Heart right ventricle (tissue), 16 donors: ENCODE data around the gene TMEM242. TPM values are rescaled to one million over a fixed set of nuclear protein-coding genes. Genes with fewer than 3 reads are reported as not detected.

Experiments used
- ATAC-seq, 8 donors: fragments of 200-7000 bp; cut with Tn5 transposase; one replicate each; pipeline ENCODE4 v1.9.1; 2020; ENCODE audit warnings: mild to moderate bottlenecking in 8 of 8, moderate library complexity in 8 of 8, moderate number of reproducible peaks in 1 of 8
- DNase-seq, 2 donors: peaks; one replicate each; pipeline ENCODE4 v3.0.0-alpha.2; 2020
- H3K27ac ChIP-seq, 10 donors: fragments of 200-600 bp; sonication (generic) in 2 of 10; one replicate each; pipeline versions ENCODE4 v1.5.0 to v1.8.0; 2020 to 2022; ENCODE audit warnings: mild to moderate bottlenecking in 3 of 10
- H3K27me3 ChIP-seq, 7 donors: fragments of 200-600 bp; one replicate each; pipeline ENCODE4 v1.8.0; 2021 to 2022; ENCODE audit warnings: mild to moderate bottlenecking in 2 of 7
- H3K36me3 ChIP-seq, 9 donors: fragments of 200-600 bp; sonication (generic) in 1 of 9; one replicate each; pipeline versions ENCODE4 v1.5.0 to v1.8.0; 2020 to 2022; ENCODE audit warnings: mild to moderate bottlenecking in 2 of 9
- H3K4me1 ChIP-seq, 9 donors: fragments of 200-600 bp; sonication (generic) in 1 of 9; one replicate each; pipeline versions ENCODE4 v1.5.0 to v1.8.0; 2020 to 2022; ENCODE audit warnings: mild to moderate bottlenecking in 4 of 9
- H3K4me3 ChIP-seq, 10 donors: fragments of 200-600 bp; sonication (generic) in 2 of 10; one replicate each; pipeline versions ENCODE4 v1.5.0 to v1.8.0; 2020 to 2022; ENCODE audit warnings: mild to moderate bottlenecking in 7 of 10, moderate library complexity in 2 of 10
- H3K9me3 ChIP-seq, 11 donors: fragments of 200-600 bp in 10 of 11; sonication (generic) in 2 of 11; one replicate each; pipeline versions ENCODE4 v1.5.0 to v1.8.0; 2013 to 2022; ENCODE audit warnings: mild to moderate bottlenecking in 2 of 11, control low read depth in 1 of 11, moderate library complexity in 1 of 11
- CTCF ChIP-seq, 9 donors: fragments of 200-600 bp; sonication (generic) in 2 of 9; IDR thresholded peaks; one replicate each; pipeline versions ENCODE4 v1.5.0 to v1.8.0; 2021 to 2022; ENCODE audit warnings: antibody characterized with exemption in 9 of 9, mild to moderate bottlenecking in 5 of 9, moderate library complexity in 1 of 9
- WGBS, 2 donors: extraction: QIAGEN DNeasy Blood & Tissue Kit; methylation state at CpG; one replicate each; pipeline ENCODE4 v1.1.7; 2013; ENCODE audit warnings: inconsistent platforms in 1 of 2; 5-methylcytosine and 5-hydroxymethylcytosine counted together
- intact Hi-C, 10 donors: fragments of 100-400 bp; cut with DNase I; formaldehyde crosslinking; loops; one replicate each; pipeline versions ENCODE4 v1.11.1 to v1.14.2; 2022
- polyA plus RNA-seq, 2 donors: library from polyadenylated mRNA; stranded (reverse); fragments of 200-250 nt; gene quantifications; one replicate each; pipeline ENCODE4 v1.2.3, GENCODE V29; 2013
- total RNA-seq, 10 donors: library from RNA; stranded (reverse); fragmentation: NEBNext Ultra II Directional in 3 of 10; extraction: Animal tissue kit (Norgen Biotek cat#: 25700) in 3 of 10; gene quantifications; one replicate each; pipeline versions ENCODE4 v1.2.1 to v1.2.4, GENCODE V29; 2021 to 2023
- donor health status: Arrhythmogenic right ventricular cardiomyopathy.
- donor health status: ischemic (EF 13 %, LVEDD 7.1; RV severe dilation, severe dysfunction).
- donor health status: healthy with polysubstance abuse.
- donor health status: DM: no; HTN: yes; CAD: no.
- donor health status: DM: no; HTN: no; CAD: no.
- donor health status: ischemic (EF 25% LVEDD 6.9; RV normal size, moderate dysfunction).
- donor health status: ischemic (EF 25% LVEDD 5.7; RV mildly dilated, moderate dysfunction).
- donor health status: healthy.
- donor health status: DM: yes; HTN: yes; CAD: no.
- donor health status: Ischemic cardiomyopathy.
- donor health status: ischemic (EF 35%, LVEDD 5.7; RV mildly dilated, moderate dysfunction).
- donor health status: nonischemic (EF 11% LVEDD 7.7; RV severe dilation, severe dysfunction).
- donor health status: DM: yes; HTN: yes; CAD: no.
- donor health status: PGD.
- donor health status: ischemic (EF 29% LVEDD 5.4; RV normal size, mild dysfunction).
- donor health status: nonischemic (EF 23%, LVEDD 6.1; RV moderate dilation, normal function).

TMEM242 gene
- total and polyA plus RNA-seq, 12 donors, result 8.9 to 18.7 (median 16.2) TPM

GRCh38 chr6:157246771-157247484, 76.4 kb downstream of the TMEM242 start:
- Histone ChIP-seq H3K9me3 (peaks cover 0 to 16% (median 0%) of the 10 kb centered on the region in 11 donors), H3K36me3 (no peaks in the 10 kb centered on the region), H3K4me1 (peaks cover 0 to 29% (median 14%) of the 10 kb centered on the region in 9 donors), H3K27ac (no peak overlapping the region), H3K4me3 (no peak overlapping the region), H3K27me3 (no peaks in the 10 kb centered on the region)
- ATAC-seq (no peak), DNase-seq (no peak)
- 89 to 93% methylated on average over 14 of the region's 14 CpGs for WGBS, 2 donors
- intact Hi-C loops, result no loop called here
- TF ChIP-seq CTCF (IDR thresholded peaks at IDR 0.05), result no peak

DNA sequence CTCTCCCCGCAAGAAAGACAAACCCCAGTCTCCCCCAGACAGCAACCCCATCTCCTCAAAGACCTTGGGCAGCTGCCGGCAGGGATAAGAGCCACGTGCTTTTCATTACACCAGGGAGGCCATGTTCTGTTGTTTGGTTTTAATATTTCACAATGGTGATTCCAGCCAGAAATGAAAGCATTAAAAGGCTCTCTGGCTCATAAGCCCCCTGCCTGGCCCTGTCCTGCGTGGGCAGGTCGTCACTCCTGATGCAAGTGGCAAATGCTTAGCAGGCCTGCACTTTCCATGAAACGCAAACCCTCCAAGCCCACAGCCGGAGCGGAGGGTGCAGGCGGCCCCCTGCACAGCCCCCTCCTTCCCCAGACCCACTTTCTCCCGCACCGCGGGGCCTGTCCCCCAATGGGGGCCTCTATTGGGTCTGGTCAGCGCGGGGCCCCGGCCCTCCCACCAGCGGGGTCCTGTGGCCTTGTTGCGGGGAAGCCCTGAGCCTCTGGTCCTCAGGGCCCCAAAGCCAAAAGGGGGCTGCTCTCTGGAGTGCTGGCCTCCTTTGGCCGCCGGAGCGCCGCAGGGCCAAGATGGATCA, 77.2 kb downstream of the TMEM242 start:
- peaks cover 0 to 30% (median 14%) of the 10 kb centered on the region in 9 donors for H3K4me1 ChIP-seq
- DNase-seq (no peak), ATAC-seq (peak in 3 of 8 donors; percentile 18 to 23 (median 20))
- H3K36me3 ChIP-seq, result no peaks in the 10 kb centered on the region
- H3K4me3 ChIP-seq, result no peak overlapping the region
- H3K9me3 ChIP-seq, result peaks cover 0 to 19% (median 0%) of the 10 kb centered on the region in 11 donors
- intact Hi-C loops, result no loop called here
- peak overlapping the region in 3 of 10 donors; percentile 15 to 64 (median 51) for H3K27ac ChIP-seq
- no peak for TF ChIP-seq CTCF (IDR thresholded peaks at IDR 0.05)
- WGBS, 2 donors, result 87 to 91% methylated on average over 21 of the region's 21 CpGs
- H3K27me3 ChIP-seq, result no peaks in the 10 kb centered on the region

DNA sequence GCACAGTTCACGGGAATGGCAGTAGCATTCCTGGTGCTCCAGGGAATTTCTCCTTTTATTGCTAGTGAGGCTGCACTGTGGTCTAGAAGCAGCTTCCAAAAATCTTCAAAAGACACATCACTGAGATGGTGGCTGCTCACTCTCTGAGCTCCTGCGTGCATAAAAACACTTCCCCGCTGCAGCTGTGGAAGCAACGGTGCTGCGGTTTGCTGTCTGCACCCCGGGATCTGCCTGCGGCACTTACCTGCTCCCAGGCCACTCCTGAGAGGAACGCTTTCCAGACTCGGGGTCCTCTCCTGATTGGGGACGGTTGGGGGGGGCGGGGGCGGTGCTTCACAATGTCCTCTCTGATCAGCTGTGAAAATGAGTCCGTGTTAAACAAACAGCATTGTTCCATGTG, 77.9 kb downstream of the TMEM242 start:
- intact Hi-C loops, result no loop called here
- WGBS, 2 donors, result 70 to 76% methylated on average over 13 of the region's 13 CpGs
- Histone ChIP-seq H3K27ac (peak overlapping the region in 7 of 10 donors; percentile 56 to 84 (median 72)), H3K4me1 (peaks cover 0 to 37% (median 21%) of the 10 kb centered on the region in 9 donors), H3K9me3 (peaks cover 0 to 19% (median 0%) of the 10 kb centered on the region in 11 donors), H3K4me3 (no peak overlapping the region), H3K27me3 (no peaks in the 10 kb centered on the region), H3K36me3 (no peaks in the 10 kb centered on the region)
- DNase-seq (no peak), ATAC-seq (no peak)
- TF ChIP-seq CTCF (IDR thresholded peaks at IDR 0.05), result no peak

- TF ChIP-seq CTCF (IDR thresholded peaks at IDR 0.05), result no peak
- H3K9me3 ChIP-seq, result peaks cover 0 to 19% (median 0%) of the 10 kb centered on the region in 11 donors
- H3K4me3 ChIP-seq, result no peak overlapping the region
- H3K36me3 ChIP-seq, result no peaks in the 10 kb centered on the region
- 73 to 74% methylated on average over 4 of the region's 4 CpGs for WGBS, 2 donors
- ATAC-seq (peak in 1 of 8 donors; percentile 11), DNase-seq (no peak)
- peaks cover 3 to 44% (median 27%) of the 10 kb centered on the region in 9 donors for H3K4me1 ChIP-seq
- intact Hi-C loops, result no loop called here
- no peaks in the 10 kb centered on the region for H3K27me3 ChIP-seq
- peak overlapping the region; percentile 27 to 84 (median 67) for H3K27ac ChIP-seq
Observed at GRCh38 chr6:157244780-157245179, 78.5 kb downstream of the TMEM242 start.
